ENCODE data around the gene RHEX. TPM values are rescaled to one million over a fixed set of nuclear protein-coding genes. Genes with fewer than 3 reads are reported as not detected.

The RHEX gene
- total and polyA plus RNA-seq, 2 experiments from 2014 or later, result not detected

- TF ChIP-seq EZH2 (IDR thresholded peaks at IDR 0.05; ENCODE audit: insufficient read depth, poor library complexity, severe bottlenecking) (no peak), EZH2phosphoT487 (IDR thresholded peaks at IDR 0.05; ENCODE audit: insufficient read depth, low read depth) (no peak)
These were observed 32.5 kb upstream of the RHEX start for GRCh38 chr1:206020393-206021007.

GRCh38 chr1:206021008-206021625 is 31.9 kb upstream of the RHEX start:
- in situ Hi-C loops (cut with MboI), result no loop called here
- Histone ChIP-seq H3K4me3 (no peak overlapping the region), H3K9me2 (ENCODE audit: insufficient read depth) (no peaks in the 10 kb centered on the region), H3K4me1 (ENCODE audit: insufficient read depth) (peaks cover 7% of the 10 kb centered on the region), H3K36me3 (ENCODE audit: low read depth) (no peaks in the 10 kb centered on the region), H3K27ac (no peak overlapping the region), H3K4me2 (ENCODE audit: unreplicated experiment) (no peak overlapping the region), H2AFZ (no peak overlapping the region), H3K9me3 (ENCODE audit: low read depth) (no peaks in the 10 kb centered on the region), H3K79me2 (ENCODE audit: insufficient read depth) (no peaks in the 10 kb centered on the region), H3F3A (ENCODE audit: insufficient read depth) (no peaks in the 10 kb centered on the region), H3K9ac (no peak overlapping the region), H3K27me3 (replicated peaks; ENCODE audit: insufficient read depth) (peaks cover 12% of the 10 kb centered on the region; the same call in 1 of the 2 replicates), H4K20me1 (ENCODE audit: insufficient read depth) (no peaks in the 10 kb centered on the region)
- TF ChIP-seq EZH2 (IDR thresholded peaks at IDR 0.05; ENCODE audit: insufficient read depth, poor library complexity, severe bottlenecking), result no peak
- no peak for DNase-seq
- 87 to 88% methylated on average over 9 of the region's 9 CpGs for WGBS, 2 experiments (ENCODE audit: low coverage in 1 of 2, low lambda C conversion rate in 2 of 2, missing lambda C conversion rate in 2 of 2)

More at GRCh38 chr1:206020393-206021007, 32.5 kb upstream of the RHEX start:
- WGBS, 2 experiments (ENCODE audit: low coverage in 1 of 2, low lambda C conversion rate in 2 of 2, missing lambda C conversion rate in 2 of 2), result 77 to 80% methylated on average over 4 of the region's 4 CpGs
- Histone ChIP-seq H3K9ac (no peak overlapping the region), H3K79me2 (ENCODE audit: insufficient read depth) (no peaks in the 10 kb centered on the region), H3F3A (ENCODE audit: insufficient read depth) (no peaks in the 10 kb centered on the region), H3K27ac (no peak overlapping the region), H4K20me1 (ENCODE audit: insufficient read depth) (no peaks in the 10 kb centered on the region), H3K9me2 (ENCODE audit: insufficient read depth) (no peaks in the 10 kb centered on the region), H3K27me3 (replicated peaks; ENCODE audit: insufficient read depth) (peaks cover 12% of the 10 kb centered on the region; the same call in 1 of the 2 replicates), H3K9me3 (ENCODE audit: low read depth) (no peaks in the 10 kb centered on the region), H3K36me3 (ENCODE audit: low read depth) (no peaks in the 10 kb centered on the region), H3K4me1 (ENCODE audit: insufficient read depth) (peaks cover 7% of the 10 kb centered on the region), H3K4me3 (no peak overlapping the region), H3K4me2 (ENCODE audit: unreplicated experiment) (no peak overlapping the region), H2AFZ (no peak overlapping the region)
- no peak for DNase-seq
- in situ Hi-C loops (cut with MboI), result no loop called here

GRCh38 chr1:206021626-206022365 is 31.2 kb upstream of the RHEX start:
- in situ Hi-C loops (cut with MboI), result no loop called here
- no peak overlapping the region for H3K4me2 ChIP-seq (ENCODE audit: unreplicated experiment)
- no peaks in the 10 kb centered on the region for H4K20me1 ChIP-seq (ENCODE audit: insufficient read depth)
- peak; percentile 37 for DNase-seq
- H3K4me1 ChIP-seq (ENCODE audit: insufficient read depth), result peaks cover 7% of the 10 kb centered on the region
- H3K9ac ChIP-seq, result no peak overlapping the region
- WGBS, 2 experiments (ENCODE audit: low coverage in 1 of 2, low lambda C conversion rate in 2 of 2, missing lambda C conversion rate in 2 of 2), result 62 to 67% methylated on average over 4 of the region's 4 CpGs
- H3K9me3 ChIP-seq (ENCODE audit: low read depth), result no peaks in the 10 kb centered on the region
- no peaks in the 10 kb centered on the region for H3K9me2 ChIP-seq (ENCODE audit: insufficient read depth)
- H3K36me3 ChIP-seq (ENCODE audit: low read depth), result no peaks in the 10 kb centered on the region
- H3K4me3 ChIP-seq, result no peak overlapping the region
- H3K27me3 ChIP-seq (replicated peaks; ENCODE audit: insufficient read depth), result peaks cover 12% of the 10 kb centered on the region; the same call in 1 of the 2 replicates
- TF ChIP-seq EZH2 (IDR thresholded peaks at IDR 0.05; ENCODE audit: insufficient read depth, poor library complexity, severe bottlenecking) (no peak), EZH2phosphoT487 (IDR thresholded peaks at IDR 0.05; ENCODE audit: insufficient read depth, low read depth) (no peak)
- H3F3A ChIP-seq (ENCODE audit: insufficient read depth), result no peaks in the 10 kb centered on the region
- H3K79me2 ChIP-seq (ENCODE audit: insufficient read depth), result no peaks in the 10 kb centered on the region
- H2AFZ ChIP-seq, result no peak overlapping the region
- no peak overlapping the region for H3K27ac ChIP-seq

- no peaks in the 10 kb centered on the region for H4K20me1 ChIP-seq (ENCODE audit: insufficient read depth)
- no peaks in the 10 kb centered on the region for H3K9me2 ChIP-seq (ENCODE audit: insufficient read depth)
- 95 to 96% methylated on average over 7 of the region's 7 CpGs for WGBS, 2 experiments (ENCODE audit: low coverage in 1 of 2, low lambda C conversion rate in 2 of 2, missing lambda C conversion rate in 2 of 2)
- H3K9ac ChIP-seq, result no peak overlapping the region
- no peak overlapping the region for H3K4me2 ChIP-seq (ENCODE audit: unreplicated experiment)
- TF ChIP-seq EZH2 (IDR thresholded peaks at IDR 0.05; ENCODE audit: insufficient read depth, poor library complexity, severe bottlenecking) (no peak), EZH2phosphoT487 (IDR thresholded peaks at IDR 0.05; ENCODE audit: insufficient read depth, low read depth) (no peak)
- in situ Hi-C loops (cut with MboI), result no loop called here
- no peaks in the 10 kb centered on the region for H3K79me2 ChIP-seq (ENCODE audit: insufficient read depth)
- no peaks in the 10 kb centered on the region for H3F3A ChIP-seq (ENCODE audit: insufficient read depth)
- H2AFZ ChIP-seq, result no peak overlapping the region
- H3K36me3 ChIP-seq (ENCODE audit: low read depth), result no peaks in the 10 kb centered on the region
- no peak overlapping the region for H3K4me3 ChIP-seq
- no peak for DNase-seq
- H3K4me1 ChIP-seq (ENCODE audit: insufficient read depth), result peaks cover 7% of the 10 kb centered on the region
- H3K27ac ChIP-seq, result no peak overlapping the region
- H3K27me3 ChIP-seq (replicated peaks; ENCODE audit: insufficient read depth), result peaks cover 12% of the 10 kb centered on the region; the same call in 1 of the 2 replicates
- H3K9me3 ChIP-seq (ENCODE audit: low read depth), result no peaks in the 10 kb centered on the region
These were observed 30.2 kb upstream of the RHEX start for GRCh38 chr1:206022766-206023165.
